Activated CD4-positive, alpha-beta T cell treated with anti-CD3 and anti-CD28 coated beads for 36 hours (primary cell): ENCODE measurements around the gene IFI30. TPM values are rescaled to one million over a fixed set of nuclear protein-coding genes. Genes with fewer than 3 reads are reported as not detected.

Source experiments
- ATAC-seq: fragments of 200-7000 bp; cut with Tn5 transposase; one replicate; pipeline ENCODE4 v1.10.0; 2021; ENCODE audit warnings: mild to moderate bottlenecking, moderate library complexity
- CTCF ChIA-PET: fragments of 350-600 bp; sonication (Branson Sonifier 250); formaldehyde crosslinking; loops from one replicate; lab custom pipeline; 2021; ENCODE audit warnings: antibody characterized with exemption; lab: Charles Lee
- POLR2A ChIA-PET: fragments of 350-600 bp; sonication (Branson Sonifier 250); formaldehyde crosslinking; loops from one replicate; lab custom pipeline; 2021; ENCODE audit warnings: antibody characterized with exemption, inconsistent platforms; lab: Charles Lee
- DNase-seq: peaks from one replicate; pipeline ENCODE4 v3.0.0-alpha.2; 2020
- H3K27ac Mint-ChIP-seq: one replicate; pipeline ENCODE4 v1.8.0; 2021; ENCODE audit warnings: mixed read lengths
- H3K27me3 Mint-ChIP-seq: one replicate; pipeline ENCODE4 v1.8.0; 2021; ENCODE audit warnings: mixed read lengths
- H3K36me3 Mint-ChIP-seq: one replicate; pipeline ENCODE4 v1.8.0; 2021; ENCODE audit warnings: low read depth, mixed read lengths
- H3K4me1 Mint-ChIP-seq: one replicate; pipeline ENCODE4 v1.8.0; 2021; ENCODE audit warnings: mixed read lengths
- H3K4me3 Mint-ChIP-seq: one replicate; pipeline ENCODE4 v1.8.0; 2021; ENCODE audit warnings: mild to moderate bottlenecking, moderate library complexity, mixed read lengths
- H3K9me3 Mint-ChIP-seq: one replicate; pipeline ENCODE4 v1.8.0; 2021; ENCODE audit warnings: low read depth, mixed read lengths
- intact Hi-C, 2 experiments: fragments of 100-400 bp; cut with DNase I in 1 of 2; cut with micrococcal nuclease in 1 of 2; formaldehyde crosslinking; loops; one replicate each; pipeline versions ENCODE4 v1.14.2 to v1.15.1; 2022 to 2024; cut with DNase I, micrococcal nuclease
- total RNA-seq, 2 experiments: library from RNA; stranded (reverse); gene quantifications; one replicate each; pipeline ENCODE4 v1.2.3, GENCODE V29; 2021

IFI30 gene
- total RNA-seq, 2 experiments from 2014 or later: 20.4 to 29.5 TPM

- H3K9me3 Mint-ChIP-seq: no peaks in the 10 kb centered on the region
- ATAC-seq: no peak
- H3K4me1 Mint-ChIP-seq: peaks cover 3% of the 10 kb centered on the region
- no peaks in the 10 kb centered on the region for H3K36me3 Mint-ChIP-seq
- DNase-seq: no peak
- POLR2A ChIA-PET: no interaction called here
- intact Hi-C loops: no loop called here
- no peak overlapping the region for H3K27ac Mint-ChIP-seq
- H3K4me3 Mint-ChIP-seq: no peak overlapping the region
- H3K27me3 Mint-ChIP-seq: peaks cover 7% of the 10 kb centered on the region
- CTCF ChIA-PET: interaction anchor here (1.6 kb wide), 1 partner anchor 62 kb away, joined by 3 read pairs; no protein-coding TSS in a partner anchor
These were observed 43.2 kb downstream of the IFI30 start for GRCh38 chr19:18216789-18217188.

GRCh38 chr19:18218159-18218558 is 44.5 kb downstream of the IFI30 start:
- ChIA-PET POLR2A (no interaction called here), CTCF (interaction anchor here (0.7 to 0.8 kb wide), 2 partner anchors 9 to 170 kb away, joined by 3 to 4 read pairs; no protein-coding TSS in a partner anchor)
- Mint-ChIP-seq H3K36me3 (no peaks in the 10 kb centered on the region), H3K27ac (no peak overlapping the region), H3K4me1 (peaks cover 3% of the 10 kb centered on the region), H3K9me3 (no peaks in the 10 kb centered on the region), H3K27me3 (peaks cover 10% of the 10 kb centered on the region), H3K4me3 (no peak overlapping the region)
- intact Hi-C loops: no loop called here
- DNase-seq: no peak
- ATAC-seq: no peak

- Mint-ChIP-seq H3K4me3 (no peak overlapping the region), H3K36me3 (no peaks in the 10 kb centered on the region), H3K27ac (no peak overlapping the region), H3K27me3 (peaks cover 10% of the 10 kb centered on the region), H3K9me3 (no peaks in the 10 kb centered on the region), H3K4me1 (peaks cover 3% of the 10 kb centered on the region)
- CTCF ChIA-PET: interaction anchor here (0.7 to 1.3 kb wide), 4 partner anchors 9 to 170 kb away, joined by 3 to 6 read pairs (median 4); no protein-coding TSS in a partner anchor
- intact Hi-C loops: no loop called here
- ATAC-seq: no peak
- no peak for DNase-seq
- POLR2A ChIA-PET: no interaction called here
These were observed 45.0 kb downstream of the IFI30 start for GRCh38 chr19:18218600-18218999.

- Mint-ChIP-seq H3K4me3 (no peak overlapping the region), H3K4me1 (peaks cover 12% of the 10 kb centered on the region), H3K27ac (no peak overlapping the region), H3K36me3 (no peaks in the 10 kb centered on the region), H3K9me3 (no peaks in the 10 kb centered on the region), H3K27me3 (peaks cover 21% of the 10 kb centered on the region)
- ChIA-PET POLR2A (interaction anchor here (0.8 to 1.3 kb wide), 2 partner anchors 61 to 219 kb away, joined by 3 to 5 read pairs; partner anchors contain the start of gene JUND), CTCF (interaction anchor here (0.6 to 1.3 kb wide), 3 partner anchors 11 to 121 kb away, joined by 4 to 6 read pairs (median 5); no protein-coding TSS in a partner anchor)
- no peak for ATAC-seq
- intact Hi-C loops: no loop called here
- no peak for DNase-seq
These were observed 46.5 kb downstream of the IFI30 start for GRCh38 chr19:18219911-18220631.

- Mint-ChIP-seq H3K27me3 (peaks cover 27% of the 10 kb centered on the region), H3K4me3 (no peak overlapping the region), H3K4me1 (peaks cover 14% of the 10 kb centered on the region), H3K36me3 (no peaks in the 10 kb centered on the region), H3K9me3 (no peaks in the 10 kb centered on the region), H3K27ac (no peak overlapping the region)
- CTCF ChIA-PET: interaction anchor here (0.7 kb wide), 1 partner anchor 122 kb away, joined by 4 read pairs; no protein-coding TSS in a partner anchor
- intact Hi-C loops: no loop called here
- POLR2A ChIA-PET: interaction anchor here (1.3 kb wide), 1 partner anchor 61 kb away, joined by 3 read pairs; the partner anchor contains the start of gene JUND
- DNase-seq: peak; percentile 50
- no peak for ATAC-seq
These were observed 47.1 kb downstream of the IFI30 start for GRCh38 chr19:18220632-18221275.

GRCh38 chr19:18221815-18222725 is 48.5 kb downstream of the IFI30 start:
- peaks cover 18% of the 10 kb centered on the region for H3K4me1 Mint-ChIP-seq
- peaks cover 36% of the 10 kb centered on the region for H3K27me3 Mint-ChIP-seq
- H3K36me3 Mint-ChIP-seq: no peaks in the 10 kb centered on the region
- no peak for ATAC-seq
- no peak overlapping the region for H3K4me3 Mint-ChIP-seq
- CTCF ChIA-PET: interaction anchor here (0.6 to 1.0 kb wide), 5 partner anchors 12 to 408 kb away, joined by 3 to 5 read pairs (median 4); no protein-coding TSS in a partner anchor
- no peak for DNase-seq
- intact Hi-C loops: no loop called here
- no peak overlapping the region for H3K27ac Mint-ChIP-seq
- no peaks in the 10 kb centered on the region for H3K9me3 Mint-ChIP-seq
- POLR2A ChIA-PET: no interaction called here

- DNase-seq (peak; percentile 63), ATAC-seq (peak; percentile 12)
- Mint-ChIP-seq H3K4me1 (peaks cover 20% of the 10 kb centered on the region), H3K9me3 (no peaks in the 10 kb centered on the region), H3K4me3 (peak overlapping the region; percentile 72), H3K27ac (no peak overlapping the region), H3K27me3 (peaks cover 46% of the 10 kb centered on the region), H3K36me3 (no peaks in the 10 kb centered on the region)
- POLR2A ChIA-PET: interaction anchor here (0.9 to 1.0 kb wide), 2 partner anchors 55 to 58 kb away, joined by 3 to 6 read pairs; partner anchors contain the start of gene JUND
- intact Hi-C loops: loop anchor here in 1 of 2 experiments (1.0 kb wide), 4 partner anchors 16 to 72 kb away; partner anchors contain the start of gene RAB3A
- CTCF ChIA-PET: interaction anchor here (0.6 to 1.8 kb wide), 16 partner anchors 9 to 193 kb away, joined by 3 to 12 read pairs (median 3); partner anchors contain the start of genes JUND and MPV17L2
These were observed 50.4 kb downstream of the IFI30 start for GRCh38 chr19:18223860-18224524.

GRCh38 chr19:18224525-18225354 is 51.1 kb downstream of the IFI30 start:
- H3K27ac Mint-ChIP-seq: no peak overlapping the region
- peak; percentile 96 for DNase-seq
- ATAC-seq: peak; percentile 100
- H3K4me1 Mint-ChIP-seq: peaks cover 20% of the 10 kb centered on the region
- peak overlapping the region; percentile 72 for H3K4me3 Mint-ChIP-seq
- H3K27me3 Mint-ChIP-seq: peaks cover 51% of the 10 kb centered on the region
- CTCF ChIA-PET: interaction anchor here (0.6 to 1.8 kb wide), 14 partner anchors 10 to 192 kb away, joined by 3 to 12 read pairs (median 3); partner anchors contain the start of gene JUND
- no peaks in the 10 kb centered on the region for H3K36me3 Mint-ChIP-seq
- H3K9me3 Mint-ChIP-seq: no peaks in the 10 kb centered on the region
- intact Hi-C loops: loop anchor here in 1 of 2 experiments (1.0 kb wide), 4 partner anchors 16 to 72 kb away; partner anchors contain the start of gene RAB3A
- POLR2A ChIA-PET: interaction anchor here (0.9 to 1.0 kb wide), 2 partner anchors 54 to 57 kb away, joined by 3 to 6 read pairs; partner anchors contain the start of gene JUND

- ChIA-PET POLR2A (no interaction called here), CTCF (interaction anchor here (0.5 to 1.8 kb wide), 2 partner anchors 16 to 17 kb away, joined by 3 to 12 read pairs; no protein-coding TSS in a partner anchor)
- DNase-seq (no peak), ATAC-seq (no peak)
- H3K27me3 Mint-ChIP-seq: peaks cover 52% of the 10 kb centered on the region
- H3K4me3 Mint-ChIP-seq: peak overlapping the region; percentile 8
- intact Hi-C loops: no loop called here
- no peak overlapping the region for H3K27ac Mint-ChIP-seq
- H3K9me3 Mint-ChIP-seq: no peaks in the 10 kb centered on the region
- no peaks in the 10 kb centered on the region for H3K36me3 Mint-ChIP-seq
- H3K4me1 Mint-ChIP-seq: peaks cover 20% of the 10 kb centered on the region
These were observed 51.7 kb downstream of the IFI30 start for GRCh38 chr19:18225355-18225701.
